HuH-7 (cell line): ENCODE measurements around the gene PUDP.
A peak's percentile ranks its signal among the peaks of the same experiment; 100 is the strongest.
"Not testable (repeated sequence)": the region's sequence is repeated elsewhere in the genome, so short reads cannot be mapped to it uniquely, and the experiment has no call there.

Experiments
- DNase-seq: peaks from one replicate; pipeline ENCODE4 v3.0.0; 2011; ENCODE audit warnings: low spot score

PUDP gene

GRCh38 chrX:7147978-7148854 lies at the start of gene PUDP:
PUDP (minus strand) TSS chrX:7148153; CDS start chrX:7148113, 40 bp downstream.
- peak; percentile 61 for DNase-seq

DNA sequence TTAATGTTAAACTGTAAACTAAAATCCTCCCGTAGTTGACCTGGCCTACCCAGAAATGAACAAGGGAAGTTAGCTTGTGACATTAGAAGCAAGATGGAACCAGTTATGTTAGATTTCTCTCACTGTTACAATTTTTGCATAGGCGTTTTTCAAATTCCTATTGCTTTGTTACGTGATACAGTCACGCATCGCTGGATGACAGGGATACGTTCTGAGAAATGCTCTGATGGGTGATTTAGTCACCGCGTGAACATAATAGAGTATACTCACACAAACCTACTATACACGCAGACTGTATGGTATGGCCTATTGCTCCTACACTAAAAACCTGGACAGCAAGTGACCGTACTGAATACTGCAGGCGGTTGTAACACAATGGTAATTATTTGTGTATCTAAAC lies 46.7 kb upstream of the PUDP start:
- DNase-seq, result no peak

GRCh38 chrX:7192871-7193270 lies 44.9 kb upstream of the PUDP start:
- no peak for DNase-seq

DNA sequence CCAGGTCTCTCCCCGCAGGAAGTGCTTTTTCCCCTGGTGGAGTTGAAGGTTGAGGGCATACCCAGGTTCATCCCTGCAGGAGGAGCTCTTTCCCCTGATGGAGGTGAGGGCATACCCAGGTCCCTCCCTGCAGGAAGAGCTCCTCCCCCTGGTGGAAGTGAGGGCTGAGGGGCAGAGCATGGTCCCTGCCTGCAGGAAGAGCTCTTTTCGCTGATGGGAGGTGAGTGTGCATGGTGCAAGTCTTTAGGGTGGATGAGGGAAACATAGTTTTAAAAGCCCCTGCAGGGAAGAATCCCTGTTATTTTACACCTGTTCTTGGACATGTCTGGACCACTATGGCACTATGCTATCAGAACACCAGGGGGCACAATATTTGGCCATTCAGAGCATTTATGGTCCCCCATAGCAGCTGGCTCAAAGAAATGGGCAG lies 43.7 kb upstream of the PUDP start:
- DNase-seq, result no peak

- DNase-seq, result no peak
Measured at GRCh38 chrX:7190157-7190556, 42.2 kb upstream of the PUDP start.

GRCh38 chrX:7188672-7189071 lies 40.7 kb upstream of the PUDP start:
- DNase-seq, result no peak

GRCh38 chrX:7184816-7185215 lies 36.9 kb upstream of the PUDP start:
- no peak for DNase-seq

GRCh38 chrX:7179446-7179845 lies 31.5 kb upstream of the PUDP start:
- no peak for DNase-seq

DNA sequence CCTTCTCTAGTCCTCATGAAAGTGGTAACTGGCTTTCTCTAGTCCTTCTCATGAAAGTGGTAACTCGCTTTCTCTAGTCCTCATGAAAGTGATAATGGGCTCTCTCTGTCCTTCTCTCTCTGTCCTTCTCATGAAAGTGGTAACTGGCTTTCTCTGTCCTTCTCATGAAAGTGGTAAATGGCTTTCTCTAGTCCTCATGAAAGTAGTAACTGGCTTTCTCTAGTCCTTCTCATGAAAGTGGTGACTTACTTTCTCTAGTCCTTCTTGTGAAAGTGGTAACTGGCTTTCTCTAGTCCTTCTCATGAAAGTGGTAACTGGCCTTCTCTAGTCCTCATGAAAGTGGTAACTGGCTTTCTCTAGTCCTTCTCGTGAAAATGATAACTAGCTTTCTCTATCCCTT lies 30.9 kb upstream of the PUDP start:
- not testable (repeated sequence) for DNase-seq

- no peak for DNase-seq
Measured at GRCh38 chrX:7170898-7171297, 22.9 kb upstream of the PUDP start.

DNA sequence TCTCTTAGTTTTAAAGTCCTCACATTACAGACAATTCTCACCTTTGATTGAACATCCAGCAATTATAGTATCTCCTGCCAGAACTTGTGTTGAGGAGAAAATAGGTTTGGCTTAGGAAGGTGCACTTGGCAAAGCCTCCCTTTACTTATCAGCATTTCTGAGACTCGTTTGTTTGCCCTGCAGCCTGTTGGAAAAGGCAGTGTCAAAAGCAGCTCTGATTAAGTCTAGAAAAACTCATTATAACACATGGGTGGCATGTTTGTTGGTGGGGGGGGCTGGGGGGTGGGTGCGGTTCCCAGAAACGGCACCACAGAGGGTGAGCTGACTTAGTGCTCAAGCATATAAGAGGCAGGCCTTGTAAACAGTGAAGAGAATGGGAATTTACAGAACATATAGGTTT lies 21.7 kb upstream of the PUDP start:
- DNase-seq, result no peak

GRCh38 chrX:7168371-7168770 lies 20.4 kb upstream of the PUDP start:
- DNase-seq, result no peak

GRCh38 chrX:7164174-7164573 lies 16.2 kb upstream of the PUDP start:
- no peak for DNase-seq

GRCh38 chrX:7163146-7163677 lies 15.3 kb upstream of the PUDP start:
- no peak for DNase-seq

DNA sequence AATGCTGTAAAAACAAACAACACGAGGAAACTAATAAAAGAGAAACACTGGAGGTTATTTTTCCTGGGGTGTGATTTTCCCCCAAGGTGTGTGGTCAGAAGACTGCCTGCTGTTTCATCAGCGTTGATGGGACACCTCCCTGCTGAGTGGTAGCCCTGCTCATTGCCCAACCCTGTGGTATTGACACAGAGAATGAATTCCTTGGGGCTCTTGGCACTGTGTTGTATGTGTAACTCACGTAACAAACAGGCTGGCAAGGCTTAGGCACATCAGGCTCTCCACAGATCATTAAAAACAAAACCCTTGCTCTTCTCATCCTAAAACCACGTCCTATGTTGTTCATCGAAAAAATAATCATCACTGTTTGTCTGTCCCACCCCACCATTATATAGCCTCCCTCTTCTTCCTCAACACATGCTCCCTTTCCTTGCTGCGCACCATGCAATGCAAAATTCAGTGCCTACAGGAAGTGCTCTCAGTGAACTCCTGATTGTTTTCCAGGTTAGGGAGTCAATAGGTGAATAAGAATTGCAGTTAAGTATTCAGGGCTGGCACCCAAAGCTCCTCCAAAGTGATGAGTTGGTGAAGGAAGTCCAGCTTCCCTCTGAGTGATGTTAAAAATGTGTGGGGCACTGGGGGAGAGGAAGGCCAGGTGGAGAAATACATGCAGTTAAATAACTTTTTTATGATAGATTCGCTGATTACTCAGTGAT lies 11.4 kb upstream of the PUDP start:
- DNase-seq, result no peak

DNA sequence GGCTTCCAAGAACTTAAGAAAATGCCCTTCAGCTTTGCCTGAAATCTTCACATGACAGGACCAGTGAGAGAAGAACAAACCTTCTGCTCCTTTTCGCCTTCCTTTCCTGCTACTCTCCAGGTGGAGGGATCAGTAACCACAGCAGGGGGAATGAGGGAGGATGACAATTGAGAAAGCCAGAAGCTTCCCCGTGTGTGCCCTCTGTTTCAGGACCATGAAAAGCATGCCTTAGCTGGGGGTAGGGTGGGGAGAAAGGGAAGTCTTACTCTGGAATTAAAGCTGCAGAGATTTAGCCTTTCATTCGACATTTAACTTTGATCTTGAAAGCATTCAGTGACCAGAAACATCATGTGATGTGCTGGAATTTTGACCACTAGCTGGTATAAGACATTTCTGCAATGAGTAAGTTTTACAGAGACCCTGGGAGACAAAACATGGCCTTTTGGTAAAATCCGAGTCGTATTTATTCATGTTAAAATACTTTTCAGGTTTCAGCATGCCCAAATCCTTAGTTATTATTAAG lies 10.6 kb upstream of the PUDP start:
- DNase-seq, result no peak

DNA sequence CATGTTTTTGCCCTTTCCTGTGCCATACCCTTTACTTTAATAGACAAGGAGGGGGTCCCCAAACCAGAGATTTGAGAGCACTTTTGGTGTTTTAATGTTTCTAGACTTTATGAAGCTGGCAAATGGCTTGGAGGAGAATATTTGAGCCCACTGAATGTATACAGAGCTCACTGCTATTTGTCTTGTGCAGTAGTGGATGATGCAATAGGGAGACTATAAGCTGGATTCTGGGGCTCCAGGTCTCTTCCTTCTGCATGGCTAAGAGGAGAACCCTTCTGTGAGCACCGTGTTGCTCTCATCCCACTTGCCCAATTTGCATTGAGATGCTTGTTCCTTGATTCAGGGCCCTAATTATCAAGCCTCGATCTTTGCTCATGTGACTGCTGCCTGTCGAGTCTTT lies 8.9 kb upstream of the PUDP start:
- DNase-seq, result no peak

- DNase-seq, result no peak
Measured at GRCh38 chrX:7155163-7155562, 7.2 kb upstream of the PUDP start.

- no peak for DNase-seq
Measured at GRCh38 chrX:7154041-7154597, 6.2 kb upstream of the PUDP start.

DNA sequence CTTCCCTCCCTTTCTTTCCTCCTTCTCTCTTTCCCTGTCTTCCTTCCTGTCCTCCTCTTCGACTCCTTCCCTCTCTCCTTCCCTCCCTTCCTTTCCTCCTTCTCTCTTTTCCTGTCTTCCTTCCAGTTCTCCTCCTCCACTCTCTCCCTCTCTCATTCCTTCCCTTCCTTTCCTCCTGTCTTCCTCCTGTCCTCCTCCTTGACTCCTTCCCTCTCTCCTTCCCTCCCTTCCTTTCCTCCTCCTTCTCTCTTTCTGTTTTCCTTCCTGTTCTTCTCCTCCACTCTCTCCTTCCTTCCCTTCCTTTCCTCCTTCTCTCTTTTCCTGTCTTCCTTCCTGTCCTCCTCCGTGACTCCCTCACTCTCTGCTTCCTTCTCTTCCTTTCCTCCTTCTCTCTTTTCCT lies 5.3 kb upstream of the PUDP start:
- DNase-seq, result no peak

DNA sequence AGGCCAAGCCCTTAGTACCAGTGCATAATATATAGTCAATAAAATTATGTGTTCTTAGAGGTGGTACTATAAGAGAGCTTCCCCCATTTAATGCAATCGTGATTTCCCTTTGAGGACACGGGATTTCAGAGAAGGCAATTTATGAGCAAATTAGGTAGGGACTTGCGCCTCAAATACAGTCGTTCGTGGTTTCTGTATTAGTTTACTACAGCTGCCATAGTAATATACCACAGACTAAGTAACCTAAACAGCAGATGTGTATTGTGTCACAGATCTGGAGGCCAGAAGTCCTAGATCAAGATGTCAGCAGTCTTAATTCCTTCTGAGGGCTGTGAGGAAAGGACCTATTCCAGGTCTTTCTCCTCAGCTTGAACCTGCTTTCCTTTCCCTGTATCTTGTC lies 1.5 kb upstream of the PUDP start:
- no peak for DNase-seq

DNA sequence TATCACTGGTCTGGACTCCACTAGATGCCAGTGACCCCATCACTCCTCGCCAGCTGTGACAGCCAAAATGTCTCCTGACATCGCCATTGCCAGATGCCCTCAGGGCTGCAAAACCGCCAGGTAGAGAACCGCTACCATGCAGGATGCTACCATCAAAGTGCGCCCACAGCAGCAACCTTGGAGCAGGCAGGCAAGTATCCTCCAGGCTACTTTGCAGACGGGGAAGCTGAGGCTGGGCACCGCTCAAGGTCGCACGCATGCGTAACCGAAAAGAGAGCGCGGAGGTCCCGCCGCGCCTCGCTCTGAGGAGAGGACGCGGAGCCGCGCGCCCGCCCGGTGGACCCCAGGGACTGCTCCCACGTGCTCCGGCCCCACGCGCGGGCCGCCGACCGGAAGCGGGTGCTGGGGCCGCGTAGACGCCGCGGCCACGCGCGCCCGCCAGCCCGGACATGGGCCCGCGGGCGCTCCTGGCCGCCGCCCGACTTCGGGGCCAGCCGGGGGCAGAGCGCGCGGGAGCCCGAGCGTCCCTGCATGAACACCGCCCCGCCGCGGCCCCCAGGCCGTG lies 458 bp downstream of the PUDP start, which contains the start of gene STS:
STS (plus strand) TSS at position 300 of the 565 bp plus-strand sequence. CDS start 105,488 bp downstream, outside the sequence.
- DNase-seq, result no peak
